IPS DF 6.9 (cell line): ENCODE results near the gene SDF2.

Experiments
- DNase-seq: peaks from one replicate; pipeline ENCODE4 v3.0.0-alpha.2; 2013; ENCODE audit warnings: low read depth, low spot score
- H3K27ac ChIP-seq: one replicate; pipeline ENCODE4 v1.5.1; 2013; ENCODE audit warnings: low read length, control low read depth
- H3K27me3 ChIP-seq: 2 replicates; pipeline ENCODE4 v1.6.1; 2013; ENCODE audit warnings: mild to moderate bottlenecking, low read length; ENCODE audit not compliant: control insufficient read depth, insufficient read depth
- H3K36me3 ChIP-seq: 2 replicates; pipeline ENCODE4 v1.6.1; 2013; ENCODE audit warnings: low read length; ENCODE audit not compliant: control insufficient read depth, insufficient read depth
- H3K4me1 ChIP-seq: 2 replicates; pipeline ENCODE4 v1.6.1; 2013; ENCODE audit warnings: low read length; ENCODE audit not compliant: control insufficient read depth, insufficient read depth
- H3K4me3 ChIP-seq: 2 replicates; pipeline ENCODE4 v1.5.1; 2013; ENCODE audit warnings: mild to moderate bottlenecking, low read length
- H3K9me3 ChIP-seq: 2 replicates; pipeline ENCODE4 v1.6.1; 2013; ENCODE audit warnings: low read length, inconsistent platforms; ENCODE audit not compliant: control insufficient read depth, insufficient read depth
- WGBS: extraction: QIAGEN DNeasy Blood & Tissue Kit; methylation state at CpG from one replicate; pipeline ENCODE4 v1.1.7; 2013; ENCODE audit warnings: mixed read lengths, missing lambda C conversion rate; ENCODE audit not compliant: insufficient read length, insufficient coverage; 5-methylcytosine and 5-hydroxymethylcytosine counted together

The SDF2 gene

DNA sequence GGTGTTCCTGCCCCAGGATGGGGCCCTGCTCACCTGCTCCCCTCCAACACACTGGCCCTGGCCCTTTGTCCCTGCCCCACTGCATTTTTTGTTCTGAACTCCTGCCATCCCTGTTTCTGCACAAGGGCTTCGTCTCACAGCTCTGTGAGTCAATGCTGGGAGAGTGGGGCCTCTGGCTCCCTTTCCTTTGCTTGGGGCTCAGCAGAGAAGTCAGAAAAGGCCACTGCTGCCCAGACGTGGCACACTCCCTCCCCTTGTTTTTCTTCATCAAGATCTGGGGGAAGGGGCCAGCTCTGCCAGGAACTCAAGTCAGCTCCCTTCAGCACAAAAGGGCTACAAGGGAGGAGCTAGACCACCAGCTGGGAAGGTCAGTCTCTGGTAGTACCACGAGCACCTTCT, 41.0 kb upstream of the SDF2 start:
- Histone ChIP-seq H3K36me3 (peaks cover 50% of the 10 kb centered on the region), H3K4me1 (peaks cover 2% of the 10 kb centered on the region; the same call in 1 of the 2 replicates)

DNA sequence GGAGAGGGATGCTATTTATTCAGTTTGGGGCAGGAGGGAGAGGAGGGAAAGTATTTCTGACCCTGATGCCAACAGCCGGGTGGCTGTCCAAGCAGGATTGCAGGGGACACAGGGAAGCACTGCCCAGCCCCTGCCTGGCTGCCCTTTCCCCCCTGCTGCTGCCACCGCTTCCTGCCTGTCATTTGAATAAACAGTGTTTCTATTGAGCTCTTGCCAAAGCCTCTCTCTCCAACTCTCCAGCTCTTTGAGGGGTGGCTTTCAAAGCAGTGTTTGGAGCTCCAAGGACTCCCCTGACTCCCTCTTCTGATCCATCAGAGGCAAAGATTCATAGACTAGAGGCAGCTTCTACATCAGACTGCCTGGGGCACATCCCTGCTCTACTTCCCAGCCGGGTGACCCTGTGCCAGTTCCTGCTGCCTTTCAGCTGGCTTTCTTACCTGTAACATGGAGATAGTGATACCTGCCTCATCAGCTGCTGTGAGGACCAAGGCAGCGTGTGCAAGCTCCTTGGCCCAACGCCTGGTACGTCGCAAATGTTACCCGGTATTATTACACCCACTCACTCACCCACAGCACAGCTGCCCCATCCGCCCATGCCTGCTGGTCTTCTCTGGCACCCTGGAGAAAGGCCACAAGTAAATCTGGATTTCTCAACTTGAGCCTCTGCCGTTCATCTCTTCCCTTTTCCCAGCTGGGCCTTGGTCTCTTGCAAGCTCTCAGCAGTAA, 40.5 kb upstream of the SDF2 start:
- H3K4me1 ChIP-seq: peaks cover 2% of the 10 kb centered on the region; the same call in 1 of the 2 replicates
- DNase-seq: no peak
- no CpG with 5 or more reads among the region's 10 CpGs for WGBS
- H3K4me3 ChIP-seq: no peak overlapping the region
- H3K36me3 ChIP-seq: peaks cover 54% of the 10 kb centered on the region
- no peaks in the 10 kb centered on the region for H3K9me3 ChIP-seq
- no peaks in the 10 kb centered on the region for H3K27me3 ChIP-seq
- H3K27ac ChIP-seq: no peak overlapping the region

More for the DNA sequence above, 41.0 kb upstream of the SDF2 start:
- H3K27ac ChIP-seq: no peak overlapping the region
- no peak for DNase-seq
- no CpG with 5 or more reads among the region's 3 CpGs for WGBS
- H3K9me3 ChIP-seq: no peaks in the 10 kb centered on the region
- H3K4me3 ChIP-seq: no peak overlapping the region
- H3K27me3 ChIP-seq: no peaks in the 10 kb centered on the region

DNA sequence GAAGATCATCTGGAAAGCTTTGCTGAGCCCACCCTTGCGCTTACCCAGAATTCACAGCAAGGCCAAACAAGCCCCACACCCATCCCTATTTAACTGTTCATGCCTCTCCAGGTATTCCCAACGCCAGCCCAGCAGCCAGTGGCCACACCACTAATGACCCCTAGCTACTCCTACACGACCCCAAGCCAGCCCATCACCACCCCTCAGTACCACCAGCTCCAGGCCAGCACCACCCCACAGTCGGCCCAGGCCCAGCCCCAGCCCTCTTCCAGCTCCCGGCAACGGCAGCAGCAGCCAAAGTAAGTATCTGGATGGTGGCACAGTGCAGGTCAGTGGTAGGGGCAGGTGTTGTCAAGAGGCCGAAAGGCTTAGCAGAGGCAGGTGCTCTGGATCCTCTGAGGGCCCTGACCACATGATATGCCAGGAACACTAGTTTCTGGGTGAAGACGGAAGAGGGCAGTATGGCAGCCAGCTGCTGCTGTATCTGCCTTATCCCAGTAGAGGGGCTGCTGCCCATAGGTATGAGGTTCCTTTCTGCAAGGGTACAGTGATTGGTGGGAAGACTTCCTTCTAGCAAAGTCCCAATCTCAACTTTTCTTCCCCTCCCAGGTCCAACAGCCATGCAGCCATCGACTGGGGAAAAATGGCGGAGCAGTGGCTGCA, 39.3 kb upstream of the SDF2 start:
- Histone ChIP-seq H3K36me3 (peaks cover 57% of the 10 kb centered on the region), H3K4me3 (no peak overlapping the region), H3K27ac (no peak overlapping the region), H3K9me3 (no peaks in the 10 kb centered on the region), H3K27me3 (no peaks in the 10 kb centered on the region), H3K4me1 (no peaks in the 10 kb centered on the region; the same call in 1 of the 2 replicates)
- no CpG with 5 or more reads among the region's 10 CpGs for WGBS
- DNase-seq: no peak

DNA sequence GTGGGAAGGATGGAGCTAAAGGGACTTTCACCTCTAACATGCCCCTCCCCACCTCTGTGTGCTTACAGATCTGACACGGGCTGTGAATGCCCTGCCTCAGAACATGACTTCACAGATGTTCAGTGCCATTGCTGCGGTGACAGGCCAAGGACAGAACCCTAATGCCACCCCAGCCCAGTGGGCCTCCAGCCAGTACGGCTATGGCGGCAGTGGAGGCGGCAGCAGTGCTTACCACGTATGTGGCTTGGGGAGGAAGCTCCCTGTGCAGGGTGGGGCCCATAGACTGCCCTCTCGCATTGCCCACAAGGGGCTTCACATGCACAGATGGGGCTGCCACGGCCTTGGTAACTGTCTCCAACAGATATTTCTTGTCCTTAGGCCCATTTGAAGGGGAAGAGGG, 38.6 kb upstream of the SDF2 start:
- Histone ChIP-seq H3K9me3 (no peaks in the 10 kb centered on the region), H3K36me3 (peaks cover 62% of the 10 kb centered on the region), H3K27me3 (no peaks in the 10 kb centered on the region), H3K27ac (no peak overlapping the region), H3K4me1 (no peaks in the 10 kb centered on the region; the same call in 1 of the 2 replicates), H3K4me3 (no peak overlapping the region)
- no CpG with 5 or more reads among the region's 8 CpGs for WGBS
- no peak for DNase-seq

DNA sequence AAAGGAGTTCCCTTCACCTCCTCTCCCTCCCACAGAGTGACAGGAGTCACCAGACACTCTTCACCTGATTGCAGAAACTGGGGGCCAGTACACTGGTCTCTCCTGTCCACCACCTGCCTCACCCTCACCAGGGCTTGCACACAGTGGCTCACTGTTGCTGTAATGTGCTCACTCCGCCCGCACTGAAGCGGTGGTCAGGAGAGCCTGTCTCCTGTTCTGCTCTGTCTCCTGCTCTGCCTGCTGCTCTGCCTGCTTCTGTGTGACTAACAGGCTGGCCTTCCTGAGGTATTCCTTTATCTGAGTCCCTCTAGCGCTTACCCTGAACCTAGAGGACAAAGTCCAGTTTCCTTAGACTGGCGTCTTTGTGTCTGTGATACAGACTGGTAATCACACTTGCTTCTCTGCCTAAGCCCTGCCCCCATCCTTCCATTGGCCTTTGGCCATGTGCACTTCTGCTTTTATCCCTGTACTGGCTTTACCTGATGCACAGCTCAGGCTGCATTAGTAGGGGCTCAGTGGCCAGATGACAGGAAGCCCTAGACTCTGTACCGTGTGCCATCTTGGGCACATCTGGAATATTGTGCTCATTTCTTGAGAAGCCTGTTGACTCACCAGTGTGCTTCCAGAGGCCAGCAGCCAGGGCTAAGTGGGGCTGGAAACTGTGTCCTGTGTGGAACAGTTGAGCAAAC, 36.7 kb upstream of the SDF2 start:
- Histone ChIP-seq H3K27me3 (no peaks in the 10 kb centered on the region), H3K36me3 (peaks cover 70% of the 10 kb centered on the region), H3K4me3 (no peak overlapping the region), H3K4me1 (no peaks in the 10 kb centered on the region), H3K27ac (no peak overlapping the region), H3K9me3 (no peaks in the 10 kb centered on the region)
- WGBS: no CpG with 5 or more reads among the region's 6 CpGs
- DNase-seq: no peak

DNA sequence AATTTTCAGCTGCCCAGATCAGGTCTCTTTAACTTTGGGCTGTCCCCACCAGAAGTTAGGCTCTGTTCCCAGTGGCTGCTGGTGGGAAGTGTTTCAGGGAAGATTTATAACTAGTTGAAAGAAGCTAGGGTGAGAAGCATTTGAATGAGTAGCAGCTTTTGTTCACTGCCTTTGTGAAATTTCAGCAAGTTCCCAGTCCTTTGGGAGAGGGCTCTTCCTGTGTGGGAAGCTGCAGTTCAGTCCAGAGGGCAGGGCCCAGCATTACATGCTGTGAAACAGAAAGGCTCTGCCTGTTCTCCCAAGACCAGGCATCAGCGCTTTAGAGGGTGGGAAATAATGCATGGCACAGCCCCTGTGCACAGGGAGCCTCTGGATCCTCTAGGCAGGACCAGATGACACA, 32.2 kb upstream of the SDF2 start:
- peaks cover 46% of the 10 kb centered on the region for H3K36me3 ChIP-seq
- WGBS: no CpG with 5 or more reads among the region's 1 CpG
- H3K27ac ChIP-seq: no peak overlapping the region
- no peaks in the 10 kb centered on the region for H3K4me1 ChIP-seq
- no peak overlapping the region for H3K4me3 ChIP-seq
- H3K27me3 ChIP-seq: no peaks in the 10 kb centered on the region
- H3K9me3 ChIP-seq: no peaks in the 10 kb centered on the region
- no peak for DNase-seq

DNA sequence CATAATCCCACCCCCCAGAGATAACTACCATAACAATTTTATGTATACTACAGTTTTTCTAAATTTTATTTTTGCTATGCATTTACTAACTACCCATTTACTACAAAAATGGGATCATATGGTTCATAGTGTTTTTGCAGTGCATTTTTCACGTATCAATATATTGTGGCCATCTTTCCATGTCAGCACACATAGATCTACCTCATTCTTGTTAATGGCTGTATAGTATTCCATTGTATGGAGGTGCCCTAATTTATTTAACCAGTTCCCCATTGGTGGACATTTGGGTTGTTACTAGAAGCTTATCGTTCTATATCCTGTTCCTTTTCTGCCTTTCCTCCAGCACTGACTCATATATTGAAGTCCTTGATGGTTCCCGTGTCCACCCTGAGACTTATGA, 27.3 kb upstream of the SDF2 start:
- Histone ChIP-seq H3K27ac (no peak overlapping the region), H3K4me1 (no peaks in the 10 kb centered on the region), H3K27me3 (no peaks in the 10 kb centered on the region), H3K9me3 (no peaks in the 10 kb centered on the region), H3K36me3 (peaks cover 41% of the 10 kb centered on the region), H3K4me3 (no peak overlapping the region)
- DNase-seq: no peak
- WGBS: no CpG with 5 or more reads among the region's 3 CpGs

DNA sequence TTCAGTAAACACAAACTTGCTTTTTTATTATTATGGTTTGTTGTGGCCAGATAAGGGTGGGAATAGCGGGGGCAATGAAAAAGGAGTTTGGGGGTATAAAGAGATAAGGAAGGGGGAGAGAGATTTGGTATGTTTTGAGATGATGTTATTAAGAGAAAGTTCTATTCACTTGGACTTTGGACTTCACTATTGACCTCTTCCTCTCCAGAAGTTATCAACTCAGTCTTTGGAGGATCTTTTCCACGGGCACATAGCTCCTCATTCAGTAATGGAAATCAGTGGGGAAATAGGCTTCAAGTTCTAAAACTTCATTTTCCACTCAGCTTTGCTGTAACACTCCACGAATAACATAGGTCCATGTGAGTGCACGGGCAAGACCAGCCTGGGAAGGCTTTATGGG, 26.8 kb upstream of the SDF2 start:
- Histone ChIP-seq H3K4me1 (no peaks in the 10 kb centered on the region), H3K27ac (no peak overlapping the region), H3K27me3 (no peaks in the 10 kb centered on the region), H3K4me3 (no peak overlapping the region), H3K36me3 (peaks cover 38% of the 10 kb centered on the region), H3K9me3 (no peaks in the 10 kb centered on the region)
- WGBS: 100% methylated on average over 1 of the region's 4 CpGs
- no peak for DNase-seq

DNA sequence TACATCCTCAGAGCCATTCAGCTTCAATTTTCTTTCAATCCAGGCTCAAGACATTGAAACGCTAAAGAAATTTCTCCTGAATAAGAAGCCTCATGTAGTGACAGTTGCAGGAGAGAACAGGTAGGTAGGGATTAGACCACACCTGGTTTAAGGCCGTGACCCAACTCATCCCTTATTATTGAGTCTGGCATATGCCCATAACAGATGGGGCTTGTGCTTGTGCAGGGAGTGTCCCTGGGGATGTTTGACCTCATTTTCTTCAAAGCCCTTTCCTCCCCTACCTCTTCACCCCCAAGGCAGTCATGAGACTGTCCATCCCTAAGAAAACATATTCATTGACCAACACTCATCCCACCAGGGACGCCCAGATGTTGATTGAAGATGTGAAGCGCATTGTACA, 24.6 kb upstream of the SDF2 start:
- Histone ChIP-seq H3K27me3 (no peaks in the 10 kb centered on the region), H3K27ac (no peak overlapping the region), H3K4me1 (no peaks in the 10 kb centered on the region), H3K36me3 (peaks cover 60% of the 10 kb centered on the region), H3K9me3 (no peaks in the 10 kb centered on the region), H3K4me3 (no peak overlapping the region)
- DNase-seq: no peak
- WGBS: no CpG with 5 or more reads among the region's 4 CpGs

DNA sequence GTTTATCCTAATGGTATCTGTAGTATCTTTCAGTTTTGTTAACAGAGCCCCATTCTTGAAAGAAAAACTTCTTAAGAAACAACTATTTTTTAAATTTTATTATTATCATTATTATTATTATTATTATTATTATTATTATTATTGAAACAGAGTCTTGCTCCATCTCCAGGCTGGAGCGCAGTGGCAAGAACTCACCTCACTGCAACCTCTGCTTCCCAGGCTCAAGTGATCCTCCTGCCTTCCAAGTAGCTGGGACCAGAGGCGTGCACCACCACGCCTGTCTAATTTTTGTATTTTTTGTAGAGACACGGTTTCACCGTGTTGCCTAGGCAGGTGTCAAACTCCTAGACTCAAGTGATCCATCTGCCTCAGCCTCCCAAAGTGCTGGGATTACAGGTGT, 23.7 kb upstream of the SDF2 start:
- Histone ChIP-seq H3K27ac (no peak overlapping the region), H3K36me3 (peaks cover 57% of the 10 kb centered on the region)

More for the DNA sequence above, 23.7 kb upstream of the SDF2 start:
- Histone ChIP-seq H3K4me1 (no peaks in the 10 kb centered on the region), H3K4me3 (no peak overlapping the region), H3K27me3 (no peaks in the 10 kb centered on the region), H3K9me3 (no peaks in the 10 kb centered on the region)
- WGBS: no CpG with 5 or more reads among the region's 5 CpGs
- no peak for DNase-seq
